Colonic mucosa (tissue), 4 donors: Measurements from ENCODE around the gene TANC1. TPM values are rescaled to one million over a fixed set of nuclear protein-coding genes. Genes with fewer than 3 reads are reported as not detected.

ENCODE experiments used
- DNase-seq: peaks from one replicate; pipeline ENCODE4 v3.0.0-alpha.2; 2020
- H3K27ac ChIP-seq: fragments of 200-600 bp; one replicate; pipeline ENCODE4 v1.8.0; 2021
- H3K27me3 ChIP-seq: fragments of 200-600 bp; one replicate; pipeline ENCODE4 v1.8.0; 2021
- H3K36me3 ChIP-seq: fragments of 200-600 bp; one replicate; pipeline ENCODE4 v1.8.0; 2021
- H3K4me1 ChIP-seq: fragments of 200-600 bp; one replicate; pipeline ENCODE4 v1.8.0; 2021; ENCODE audit warnings: mild to moderate bottlenecking
- H3K4me3 ChIP-seq: fragments of 200-600 bp; one replicate; pipeline ENCODE4 v1.8.0; 2021
- H3K9ac ChIP-seq, 2 donors: one replicate each; pipeline ENCODE4 v1.7.0; 2013; ENCODE audit warnings: control low read depth in 2 of 2, low read depth in 2 of 2, low read length in 2 of 2
- H3K9me3 ChIP-seq: fragments of 200-600 bp; one replicate; pipeline ENCODE4 v1.8.0; 2021
- intact Hi-C: fragments of 100-400 bp; cut with DNase I; formaldehyde crosslinking; loops from one replicate; pipeline ENCODE4 v1.14.1; 2022
- total RNA-seq, 2 donors: library from RNA; stranded (reverse); fragmentation: NEBNext Ultra II Directional in 1 of 2; extraction: Animal tissue kit (Norgen Biotek cat#: 25700) in 1 of 2; gene quantifications; one replicate each; pipeline ENCODE4 v1.2.1, GENCODE V29; 2021
- TF ChIP-seq, protein P1 (sequence below): fragments of 200-600 bp; IDR thresholded peaks from one replicate; pipeline ENCODE4 v1.8.0; 2022; ENCODE audit warnings: antibody characterized with exemption, mild to moderate bottlenecking
- donor health status: healthy.
- donor health status: DM: no; HTN: no; CAD: no.
- donor health status: DM: no; HTN: no; CAD: no.

TANC1 gene
- total RNA-seq, 2 donors from 2014 or later = 28.3 to 32.7 TPM

DNA sequence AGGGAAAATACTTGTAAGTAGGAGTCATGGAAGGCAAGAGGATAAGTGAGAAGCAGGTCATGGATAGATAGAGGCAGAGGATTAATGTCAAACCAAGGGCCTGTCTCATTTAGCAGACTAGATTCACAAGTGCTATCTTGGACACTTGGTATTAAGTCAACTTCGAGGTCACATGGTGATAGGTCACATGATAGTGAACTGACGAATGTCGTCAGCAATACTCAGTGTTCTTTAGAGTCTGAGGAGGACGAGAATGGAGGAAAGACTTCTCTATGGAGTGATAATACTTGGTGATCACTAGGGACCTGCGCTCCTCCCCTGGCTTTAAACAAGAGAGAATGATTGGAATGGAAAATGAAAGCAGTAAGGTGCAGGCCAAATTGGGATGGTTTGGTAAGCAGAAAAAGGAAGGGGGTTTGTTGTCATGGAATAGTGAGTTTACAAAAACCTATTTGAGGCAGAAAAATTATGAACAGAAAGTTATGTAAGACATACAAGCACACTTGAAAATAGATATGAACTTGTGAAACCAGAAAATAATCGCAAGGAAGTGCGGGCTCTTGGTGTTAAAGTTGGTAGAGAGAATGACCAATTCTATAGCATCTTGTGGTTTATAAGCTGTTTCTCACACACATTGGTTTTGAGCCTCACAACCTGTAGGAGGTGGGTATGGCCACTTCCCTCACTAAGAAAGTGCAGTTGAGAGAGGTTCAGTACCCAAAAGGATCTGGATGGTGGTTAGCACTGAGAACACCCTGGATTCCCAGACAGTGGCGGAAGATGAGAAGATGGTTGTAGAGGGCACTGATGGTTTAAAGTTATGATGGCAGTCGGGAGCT is 176.6 kb downstream of the TANC1 start:
- TF ChIP-seq, protein P1, sequence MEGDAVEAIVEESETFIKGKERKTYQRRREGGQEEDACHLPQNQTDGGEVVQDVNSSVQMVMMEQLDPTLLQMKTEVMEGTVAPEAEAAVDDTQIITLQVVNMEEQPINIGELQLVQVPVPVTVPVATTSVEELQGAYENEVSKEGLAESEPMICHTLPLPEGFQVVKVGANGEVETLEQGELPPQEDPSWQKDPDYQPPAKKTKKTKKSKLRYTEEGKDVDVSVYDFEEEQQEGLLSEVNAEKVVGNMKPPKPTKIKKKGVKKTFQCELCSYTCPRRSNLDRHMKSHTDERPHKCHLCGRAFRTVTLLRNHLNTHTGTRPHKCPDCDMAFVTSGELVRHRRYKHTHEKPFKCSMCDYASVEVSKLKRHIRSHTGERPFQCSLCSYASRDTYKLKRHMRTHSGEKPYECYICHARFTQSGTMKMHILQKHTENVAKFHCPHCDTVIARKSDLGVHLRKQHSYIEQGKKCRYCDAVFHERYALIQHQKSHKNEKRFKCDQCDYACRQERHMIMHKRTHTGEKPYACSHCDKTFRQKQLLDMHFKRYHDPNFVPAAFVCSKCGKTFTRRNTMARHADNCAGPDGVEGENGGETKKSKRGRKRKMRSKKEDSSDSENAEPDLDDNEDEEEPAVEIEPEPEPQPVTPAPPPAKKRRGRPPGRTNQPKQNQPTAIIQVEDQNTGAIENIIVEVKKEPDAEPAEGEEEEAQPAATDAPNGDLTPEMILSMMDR = no peak
- Histone ChIP-seq H3K9me3 (no peaks in the 10 kb centered on the region), H3K27ac (no peak overlapping the region), H3K4me1 (peaks cover 7% of the 10 kb centered on the region), H3K27me3 (no peaks in the 10 kb centered on the region), H3K36me3 (no peaks in the 10 kb centered on the region), H3K4me3 (no peak overlapping the region), H3K9ac (no peak overlapping the region)
- intact Hi-C loops = loop anchor here (2.0 kb wide), 1 partner anchor 14 kb away; no protein-coding TSS in a partner anchor
- DNase-seq = no peak

DNA sequence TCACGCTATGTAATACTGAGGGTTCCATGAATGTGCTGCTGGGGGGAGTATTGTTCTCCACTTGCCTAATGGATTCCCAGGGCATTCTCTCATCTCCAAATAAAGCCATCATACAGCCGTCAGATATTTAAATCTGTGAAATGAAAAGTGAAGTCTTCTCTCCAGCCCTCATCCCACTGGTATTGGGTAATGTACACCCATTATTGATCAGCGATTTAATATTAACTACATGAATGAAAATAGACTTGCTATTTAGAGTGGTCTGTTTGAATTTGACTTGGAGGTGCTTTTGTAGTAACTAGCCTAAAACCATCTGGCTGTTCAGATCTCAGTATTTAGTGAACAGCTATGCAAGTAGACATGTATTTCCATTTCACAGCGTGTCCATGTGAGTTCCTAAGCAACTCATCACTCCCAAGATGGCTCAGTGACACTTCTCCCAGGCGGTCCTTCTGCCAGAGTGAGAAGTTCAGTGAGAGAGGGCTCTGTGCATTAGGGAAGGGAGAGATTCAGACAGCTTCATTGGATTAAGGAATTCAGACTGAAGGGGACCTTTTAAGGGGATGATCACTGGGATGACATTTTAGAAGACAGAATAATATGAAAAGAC is 177.4 kb downstream of the TANC1 start:
- H3K27me3 ChIP-seq = no peaks in the 10 kb centered on the region
- H3K9me3 ChIP-seq = no peaks in the 10 kb centered on the region
- peaks cover 11% of the 10 kb centered on the region for H3K4me1 ChIP-seq
- DNase-seq = no peak
- intact Hi-C loops = loop anchor here (2.0 kb wide), 1 partner anchor 13 kb away; no protein-coding TSS in a partner anchor
- H3K9ac ChIP-seq = no peak overlapping the region
- H3K4me3 ChIP-seq = no peak overlapping the region
- H3K27ac ChIP-seq = peak overlapping the region; percentile 52
- TF ChIP-seq, protein P1 = no peak
- H3K36me3 ChIP-seq = no peaks in the 10 kb centered on the region

DNA sequence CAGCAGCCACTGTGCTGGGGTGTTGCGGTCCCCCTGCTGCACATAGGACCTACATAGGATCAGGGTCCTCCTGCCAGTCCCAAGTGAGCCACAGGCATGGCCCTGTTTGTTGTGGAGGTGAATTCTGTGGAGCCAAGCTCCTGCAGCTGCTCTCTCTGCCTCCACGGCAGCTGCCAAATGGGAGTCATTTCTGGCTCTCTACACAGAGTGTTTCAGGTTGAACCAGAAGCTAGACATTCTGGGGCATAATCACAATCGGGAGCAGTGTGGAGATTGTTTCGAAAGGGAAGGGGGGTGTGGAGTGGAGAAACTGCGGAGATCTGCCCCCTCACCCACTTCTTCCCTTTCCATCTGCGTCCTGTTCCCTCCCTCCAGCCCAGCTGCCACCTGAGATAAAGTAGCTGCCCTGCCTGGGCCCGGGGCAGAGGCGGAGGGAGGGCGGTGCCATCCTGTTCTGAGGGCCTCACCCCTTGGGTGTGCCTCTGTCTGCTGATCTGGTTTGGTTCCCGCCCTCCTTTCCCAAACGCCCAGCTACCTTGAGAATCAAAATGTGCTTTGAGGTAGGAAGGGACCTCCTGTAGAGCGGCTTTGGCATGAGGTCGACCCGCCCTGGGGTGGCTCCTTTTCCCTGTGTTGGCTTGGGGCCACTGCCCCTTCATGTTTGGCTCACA is 178.7 kb downstream of the TANC1 start:
- DNase-seq = peak; percentile 91
- Histone ChIP-seq H3K36me3 (no peaks in the 10 kb centered on the region), H3K4me1 (peaks cover 22% of the 10 kb centered on the region), H3K4me3 (no peak overlapping the region), H3K27me3 (no peaks in the 10 kb centered on the region), H3K9me3 (no peaks in the 10 kb centered on the region), H3K27ac (peak overlapping the region; percentile 52), H3K9ac (peak overlapping the region in 1 of 2 donors; percentile 73)
- TF ChIP-seq, protein P1 = no peak
- intact Hi-C loops = no loop called here

DNA sequence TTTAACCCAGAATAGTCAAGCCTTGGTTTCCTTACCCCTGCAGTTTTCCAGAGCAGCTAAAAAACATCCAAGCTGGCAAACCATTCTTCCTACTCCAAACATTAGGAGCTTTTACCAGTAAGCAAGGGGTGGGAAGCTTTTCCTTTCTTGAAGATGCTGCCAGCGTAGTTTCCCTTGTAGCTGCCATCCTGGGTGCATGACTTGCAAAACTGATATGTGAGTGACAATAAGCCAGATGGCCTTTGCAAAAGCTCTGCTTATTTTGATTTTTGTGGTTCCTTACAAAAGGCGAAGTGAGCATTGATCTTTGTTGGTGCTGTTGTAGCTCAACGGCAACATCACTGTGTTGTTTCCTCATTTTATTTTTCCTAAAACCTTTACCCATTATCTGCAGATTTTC is 179.2 kb downstream of the TANC1 start:
- Histone ChIP-seq H3K4me1 (peaks cover 28% of the 10 kb centered on the region), H3K9me3 (no peaks in the 10 kb centered on the region), H3K4me3 (no peak overlapping the region), H3K27me3 (no peaks in the 10 kb centered on the region), H3K27ac (peak overlapping the region; percentile 52), H3K36me3 (no peaks in the 10 kb centered on the region), H3K9ac (peak overlapping the region in 1 of 2 donors; percentile 73)
- intact Hi-C loops = no loop called here
- TF ChIP-seq, protein P1 = no peak
- DNase-seq = no peak

DNA sequence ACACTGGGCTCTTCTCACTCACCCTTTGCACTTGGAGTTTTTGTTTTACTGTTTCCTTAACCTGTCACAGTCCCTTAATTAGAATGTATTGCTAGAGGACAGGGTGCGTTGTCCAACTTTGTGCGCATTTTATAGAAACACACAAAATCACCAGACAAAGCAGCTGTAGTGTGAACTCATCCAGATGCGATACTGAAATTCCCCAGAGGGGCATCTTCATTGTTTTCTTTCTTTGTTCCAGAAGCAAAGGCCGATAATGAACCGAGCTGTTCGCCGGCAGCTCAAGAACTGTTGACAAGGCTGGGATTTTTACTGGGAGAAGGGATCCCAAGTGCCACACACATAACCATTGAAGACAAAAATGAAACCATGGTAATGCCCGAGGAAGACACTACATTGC is 180.5 kb downstream of the TANC1 start:
- no peaks in the 10 kb centered on the region for H3K27me3 ChIP-seq
- TF ChIP-seq, protein P1 = no peak
- no peaks in the 10 kb centered on the region for H3K9me3 ChIP-seq
- no peak overlapping the region for H3K9ac ChIP-seq
- H3K36me3 ChIP-seq = no peaks in the 10 kb centered on the region
- peaks cover 33% of the 10 kb centered on the region for H3K4me1 ChIP-seq
- no peak for DNase-seq
- intact Hi-C loops = no loop called here
- no peak overlapping the region for H3K27ac ChIP-seq
- no peak overlapping the region for H3K4me3 ChIP-seq
